NCI-H748 (cell line): Measurements from ENCODE around the gene EFCAB8.

Experiments used
- DNase-seq: peaks from one replicate; lab custom pipeline; 2025; ENCODE audit not compliant: unreplicated experiment; lab: John Stamatoyannopoulos, UW

EFCAB8 gene

DNA sequence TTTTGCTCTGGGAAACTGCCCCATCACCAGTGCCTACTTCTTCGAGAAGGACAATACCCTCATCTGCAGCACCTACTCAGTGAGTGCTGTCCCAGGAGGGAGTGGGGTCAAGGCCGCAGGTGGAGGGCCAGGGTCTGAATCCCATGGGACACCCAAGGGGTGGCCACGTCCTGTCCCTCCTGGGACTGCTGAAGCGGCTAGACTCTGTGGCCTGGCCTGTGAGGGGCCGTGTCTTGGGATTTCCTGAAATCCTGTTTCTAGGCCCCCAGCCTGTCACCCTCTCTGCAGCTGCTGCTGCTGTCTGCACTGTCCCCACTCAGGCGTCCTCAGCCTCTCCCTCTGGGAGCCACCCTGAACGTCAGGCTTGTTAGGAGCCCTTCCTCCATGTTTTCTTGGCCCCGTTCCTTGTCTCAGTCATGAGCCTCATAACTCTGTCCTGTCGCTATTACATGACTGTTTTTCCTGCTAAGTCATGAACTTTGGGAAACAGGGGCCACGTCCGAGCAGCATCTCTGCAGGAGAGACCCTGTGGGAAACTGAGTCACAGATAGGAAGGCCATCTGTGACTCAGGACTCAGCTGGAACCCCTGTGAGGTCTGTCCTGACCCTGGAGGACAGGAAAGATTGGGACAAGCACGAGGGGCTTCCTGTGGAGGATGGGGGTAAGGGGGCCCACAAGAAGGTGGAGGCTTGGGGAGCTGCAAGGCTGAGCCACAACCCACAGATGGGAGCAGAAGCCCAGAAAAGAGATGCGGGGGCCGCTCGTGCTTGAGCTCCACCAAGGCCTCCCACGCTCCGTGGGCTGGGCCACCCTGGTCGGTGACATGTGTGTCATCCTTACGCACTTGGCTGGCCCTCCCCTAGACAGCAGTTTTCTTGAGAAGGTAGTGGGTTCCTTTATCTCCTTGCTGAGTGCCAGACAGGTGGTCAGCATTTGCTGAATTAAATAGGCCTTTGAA, 49.9 kb downstream of the EFCAB8 start:
- no peak for DNase-seq

GRCh38 chr20:32909451-32909850, 50.7 kb downstream of the EFCAB8 start:
- DNase-seq, result no peak

DNA sequence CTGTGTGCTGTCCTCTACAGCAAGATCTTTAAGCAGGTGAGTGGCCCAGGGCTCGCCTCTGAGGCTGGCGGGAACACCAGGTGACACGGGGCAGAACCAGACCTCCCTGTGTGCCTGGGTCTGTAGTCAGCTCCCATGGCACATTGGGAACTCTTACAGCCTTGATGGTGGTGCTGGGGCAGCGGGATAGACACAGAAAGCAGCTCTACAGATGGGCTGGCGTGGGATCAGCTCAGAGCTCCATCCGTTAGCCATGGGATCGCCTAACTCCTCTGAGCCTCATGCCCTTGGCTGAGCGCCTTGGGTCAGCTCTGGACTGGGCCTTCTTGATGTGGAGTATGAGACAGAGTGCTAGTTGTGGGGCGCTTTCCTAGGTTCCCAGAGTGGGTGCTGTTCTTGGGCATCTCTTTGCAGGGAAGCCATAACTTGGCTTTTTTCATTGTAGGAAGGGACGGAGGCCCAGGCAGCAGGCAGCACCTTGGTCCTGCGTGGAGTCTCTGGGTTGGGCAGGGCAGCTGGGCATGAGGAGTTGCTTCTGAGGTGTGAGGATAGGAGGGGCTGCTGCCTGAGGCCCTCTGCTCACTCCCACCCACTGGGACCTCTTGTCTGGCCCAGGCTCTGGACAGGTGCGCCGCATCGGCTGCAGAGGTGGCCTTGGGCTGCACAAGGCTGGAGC, 51.3 kb downstream of the EFCAB8 start:
- no peak for DNase-seq

DNA sequence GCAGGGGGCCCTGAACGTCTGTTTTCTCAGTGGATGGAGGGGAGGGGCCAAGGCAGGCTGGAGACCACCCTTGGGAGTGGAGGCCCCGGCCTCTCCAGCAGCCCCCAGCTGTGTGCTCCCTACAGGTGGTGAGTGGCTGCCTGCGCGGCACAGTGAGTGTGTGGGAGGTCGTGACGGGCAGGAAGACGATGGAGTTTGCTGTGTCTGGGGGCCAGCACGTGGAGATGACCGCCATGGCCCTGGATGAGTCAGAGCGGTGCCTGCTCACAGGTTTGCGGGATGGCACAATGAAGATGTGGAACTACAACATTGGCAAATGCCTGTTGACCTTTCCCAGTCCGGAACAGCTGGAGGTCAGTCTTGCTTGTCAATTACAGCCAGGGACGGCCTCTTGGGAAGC, 52.6 kb downstream of the EFCAB8 start:
- DNase-seq, result no peak

- no peak for DNase-seq
Measured at GRCh38 chr20:32912688-32913087, 54.0 kb downstream of the EFCAB8 start.

DNA sequence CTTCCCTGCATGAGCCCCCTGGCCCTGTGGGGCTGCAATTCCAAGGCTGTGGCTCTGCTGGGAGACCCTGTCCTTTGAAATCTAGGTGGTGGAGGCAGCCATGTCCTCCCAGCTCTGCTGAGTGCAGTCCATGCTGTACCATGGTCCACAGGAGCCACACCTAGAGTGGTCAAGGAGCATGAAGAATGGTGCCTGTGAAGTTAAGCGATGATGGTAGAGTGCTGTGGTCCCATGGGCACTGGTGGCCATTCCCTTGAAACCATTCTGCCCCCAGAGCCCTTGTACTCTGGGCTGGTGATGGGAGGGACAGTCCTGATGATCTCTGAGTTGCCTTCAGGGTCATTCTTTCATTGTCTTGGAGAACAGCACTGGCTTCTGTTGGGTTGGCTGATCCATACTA, 55.3 kb downstream of the EFCAB8 start:
- no peak for DNase-seq

GRCh38 chr20:32917191-32917950, 58.6 kb downstream of the EFCAB8 start:
- no peak for DNase-seq

- no peak for DNase-seq
Measured at GRCh38 chr20:32918296-32918695, 59.6 kb downstream of the EFCAB8 start.

DNA sequence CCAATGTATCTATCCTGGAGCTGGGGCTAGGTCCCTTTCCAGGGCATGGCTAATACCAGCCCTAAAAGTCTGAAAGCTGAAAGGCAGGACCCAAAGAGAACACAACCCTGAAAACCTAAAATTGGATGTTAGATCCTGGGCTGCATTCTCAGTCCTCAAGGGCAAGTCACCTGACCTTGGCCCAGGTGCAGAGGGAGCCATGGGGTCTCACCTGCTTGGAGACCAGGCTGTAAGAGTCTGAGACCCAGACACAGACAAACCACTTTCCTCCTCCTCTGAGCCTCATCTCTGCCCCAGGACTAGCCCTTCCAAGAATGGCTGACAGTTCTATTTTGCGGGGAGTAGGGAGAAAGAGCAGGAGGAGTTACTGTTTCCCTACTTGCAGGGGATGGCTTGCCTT, 60.0 kb downstream of the EFCAB8 start:
- DNase-seq, result no peak

GRCh38 chr20:32920066-32920465, 61.3 kb downstream of the EFCAB8 start:
- DNase-seq, result no peak

DNA sequence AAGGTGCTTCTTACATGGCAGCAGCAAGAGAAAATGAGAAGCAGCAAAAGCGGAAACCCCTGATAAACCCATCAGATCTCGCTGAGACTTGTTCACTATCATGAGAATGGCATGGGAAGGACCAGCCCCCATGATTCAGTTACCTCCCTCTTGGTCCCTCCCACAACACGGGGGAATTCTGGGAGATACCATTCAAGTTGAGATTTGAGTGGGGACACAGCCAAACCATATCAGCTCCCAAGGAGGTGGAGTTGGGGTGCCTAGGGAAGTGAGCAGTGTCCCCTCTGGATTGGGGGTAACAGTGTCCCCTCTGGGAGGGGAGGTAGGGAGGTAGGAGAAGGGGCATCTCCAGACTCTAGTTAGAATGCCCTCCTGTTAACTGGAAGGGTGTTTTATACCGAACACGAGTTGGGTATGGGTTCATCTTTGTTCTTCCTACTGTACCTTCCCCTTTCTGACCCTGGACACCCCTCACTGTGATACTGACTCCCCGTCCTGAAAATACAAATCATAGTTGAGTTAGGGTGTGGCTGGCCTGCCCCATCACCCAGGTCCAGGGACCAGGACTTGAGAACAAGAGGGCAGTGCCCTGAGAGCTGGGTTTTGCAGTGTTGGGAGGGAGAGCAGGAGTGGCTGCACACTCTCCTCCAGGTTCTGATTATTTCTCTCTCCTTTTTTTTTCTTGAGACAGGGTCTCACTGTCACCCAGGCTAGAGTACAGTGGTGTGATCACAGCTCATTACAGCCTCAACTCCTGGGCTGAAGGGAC, 62.0 kb downstream of the EFCAB8 start:
- no peak for DNase-seq

DNA sequence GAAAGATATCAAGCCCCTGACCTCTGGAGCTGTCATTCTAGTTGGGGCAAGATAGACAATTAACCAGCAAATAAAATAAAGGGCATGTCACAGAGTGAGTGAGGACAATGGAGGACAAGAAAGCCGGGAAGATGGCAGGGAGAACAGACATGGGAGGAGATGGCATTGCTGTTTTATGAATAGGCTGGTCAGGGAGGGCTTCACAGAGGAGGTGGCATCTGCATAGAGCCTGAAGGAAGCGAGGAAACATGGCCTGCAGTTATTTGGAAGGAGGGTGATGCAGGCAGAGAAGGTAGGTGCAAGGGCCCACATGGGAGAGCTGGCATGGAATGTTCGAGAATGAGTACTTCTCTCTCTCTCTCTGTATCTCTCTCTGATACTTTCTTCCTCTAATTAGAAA, 63.7 kb downstream of the EFCAB8 start:
- no peak for DNase-seq

DNA sequence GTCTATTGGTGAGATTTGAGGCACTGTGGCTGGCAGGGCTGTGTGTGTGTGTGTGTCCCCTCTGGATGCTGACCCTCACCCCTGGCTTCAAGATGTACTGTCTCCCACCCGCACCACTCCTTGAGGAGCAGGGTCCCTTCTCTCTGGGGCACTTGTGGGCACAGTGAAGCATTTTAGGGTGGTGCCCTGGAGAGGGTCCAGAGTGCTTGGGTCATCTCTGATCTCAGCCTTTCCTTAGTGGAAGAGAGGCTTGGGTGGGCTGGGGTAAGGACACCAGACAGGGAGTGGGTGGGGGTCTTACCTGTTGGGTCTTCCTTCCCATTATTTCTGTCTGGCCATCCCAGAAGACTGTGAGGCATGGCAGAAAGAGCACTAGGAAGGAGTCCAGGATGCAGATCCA, 66.1 kb downstream of the EFCAB8 start:
- DNase-seq, result no peak

DNA sequence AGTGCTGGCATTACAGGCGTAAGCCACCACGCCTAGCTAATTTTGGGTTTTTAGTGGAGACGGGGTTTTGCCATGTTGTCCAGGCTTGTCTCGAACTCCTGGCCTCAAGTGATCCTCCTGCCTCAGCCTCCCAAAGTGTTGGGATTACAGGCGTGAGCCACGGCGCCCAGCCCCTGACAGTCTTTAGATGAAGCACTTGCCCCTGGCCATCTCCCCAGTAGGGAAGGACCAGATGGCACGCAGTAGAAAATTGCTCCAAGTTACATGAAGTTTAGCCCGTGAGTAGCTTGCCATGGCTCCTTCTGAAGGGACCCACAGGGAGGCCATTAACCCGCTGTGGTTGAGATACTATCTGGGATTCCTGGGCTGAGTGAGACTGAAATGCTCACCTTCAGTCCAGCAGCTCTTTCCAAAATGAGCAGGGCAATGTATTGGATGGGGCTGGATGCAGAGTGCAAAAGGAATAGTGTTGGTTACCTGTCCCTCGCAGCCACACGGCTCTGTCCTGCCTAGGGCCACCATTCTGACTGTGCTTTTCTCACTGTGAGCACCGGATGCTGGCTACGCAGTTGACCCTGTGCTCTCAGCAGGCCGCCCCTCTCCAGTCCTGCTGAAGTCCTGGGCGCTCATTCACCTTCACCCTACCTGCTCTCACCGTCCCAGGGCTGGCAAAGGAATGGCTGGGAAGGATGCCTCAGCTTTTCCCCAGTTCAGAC, 66.9 kb downstream of the EFCAB8 start:
- no peak for DNase-seq

DNA sequence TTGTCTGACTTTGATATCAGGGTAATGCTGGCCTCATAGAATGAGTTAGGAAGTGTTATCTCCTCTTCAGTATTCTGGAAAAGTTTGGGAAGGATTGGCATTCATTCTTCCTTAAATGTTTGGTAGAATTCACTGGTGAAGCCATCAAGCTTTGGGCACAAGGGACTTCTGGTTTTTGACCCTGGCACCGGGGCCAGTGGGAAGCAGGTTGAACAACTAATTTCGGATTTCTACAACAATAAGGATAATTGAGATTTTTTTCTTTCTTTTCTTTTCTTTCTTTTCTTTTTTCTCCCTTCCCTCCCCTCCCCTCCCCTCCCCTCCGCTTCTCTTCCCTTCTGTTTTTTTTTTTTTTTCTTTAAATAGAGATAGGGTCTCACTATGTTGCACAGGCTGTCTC, 70.4 kb downstream of the EFCAB8 start:
- no peak for DNase-seq

- no peak for DNase-seq
Measured at GRCh38 chr20:32930181-32930580, 71.5 kb downstream of the EFCAB8 start.

GRCh38 chr20:32930701-32931100, 72.0 kb downstream of the EFCAB8 start:
- no peak for DNase-seq

- no peak for DNase-seq
Measured at GRCh38 chr20:32934580-32934979, 75.9 kb downstream of the EFCAB8 start.

- no peak for DNase-seq
Measured at GRCh38 chr20:32941155-32941885, 82.6 kb downstream of the EFCAB8 start.
